ENCODE data around the gene SORCS1. TPM values are rescaled to one million over a fixed set of nuclear protein-coding genes. Genes with fewer than 3 reads are reported as not detected.

Gene SORCS1
- total RNA-seq, 2 experiments from 2014 or later: not detected

- no peak overlapping the region for H3K27ac Mint-ChIP-seq
Measured at GRCh38 chr10:107092321-107092720, 72.2 kb downstream of the SORCS1 start.

GRCh38 chr10:107091126-107091525 lies 73.4 kb downstream of the SORCS1 start:
- Mint-ChIP-seq H3K36me3 (ENCODE audit: low read depth) (no peaks in the 10 kb centered on the region), H3K4me1 (no peaks in the 10 kb centered on the region), H3K27me3 (no peaks in the 10 kb centered on the region), H3K9me3 (peaks cover 3% of the 10 kb centered on the region), H3K27ac (no peak overlapping the region), H3K4me3 (no peak overlapping the region)
- DNase-seq: no peak
- ChIA-PET POLR2A (interaction anchor here (0.6 kb wide), 1 partner anchor 28 kb away, joined by 3 read pairs; no protein-coding TSS in a partner anchor), CTCF (no interaction called here)

More at GRCh38 chr10:107092321-107092720, 72.2 kb downstream of the SORCS1 start:
- no peak for DNase-seq
- Mint-ChIP-seq H3K4me1 (no peaks in the 10 kb centered on the region), H3K9me3 (peaks cover 3% of the 10 kb centered on the region), H3K4me3 (no peak overlapping the region), H3K36me3 (ENCODE audit: low read depth) (no peaks in the 10 kb centered on the region), H3K27me3 (no peaks in the 10 kb centered on the region)
- CTCF ChIA-PET: no interaction called here
- POLR2A ChIA-PET: interaction anchor here (0.5 kb wide), 1 partner anchor 14 kb away, joined by 3 read pairs; no protein-coding TSS in a partner anchor

GRCh38 chr10:107085665-107086525 lies 78.6 kb downstream of the SORCS1 start:
- no peaks in the 10 kb centered on the region for H3K4me1 Mint-ChIP-seq
- ChIA-PET POLR2A (no interaction called here), CTCF (no interaction called here)
- no peak overlapping the region for H3K27ac Mint-ChIP-seq
- no peaks in the 10 kb centered on the region for H3K36me3 Mint-ChIP-seq (ENCODE audit: low read depth)
- no peak overlapping the region for H3K4me3 Mint-ChIP-seq
- peaks cover 7% of the 10 kb centered on the region for H3K9me3 Mint-ChIP-seq
- H3K27me3 Mint-ChIP-seq: no peaks in the 10 kb centered on the region
- DNase-seq: no peak

GRCh38 chr10:107083388-107084009 lies 81.0 kb downstream of the SORCS1 start:
- POLR2A ChIA-PET: no interaction called here
- H3K4me1 Mint-ChIP-seq: no peaks in the 10 kb centered on the region

GRCh38 chr10:107081644-107082043 lies 82.9 kb downstream of the SORCS1 start:
- Mint-ChIP-seq H3K4me1 (no peaks in the 10 kb centered on the region), H3K36me3 (ENCODE audit: low read depth) (no peaks in the 10 kb centered on the region), H3K9me3 (peaks cover 7% of the 10 kb centered on the region), H3K27ac (no peak overlapping the region), H3K27me3 (no peaks in the 10 kb centered on the region), H3K4me3 (no peak overlapping the region)
- ChIA-PET CTCF (no interaction called here), POLR2A (no interaction called here)
- DNase-seq: no peak

More at GRCh38 chr10:107083388-107084009, 81.0 kb downstream of the SORCS1 start:
- H3K27ac Mint-ChIP-seq: no peak overlapping the region
- no peaks in the 10 kb centered on the region for H3K36me3 Mint-ChIP-seq (ENCODE audit: low read depth)
- CTCF ChIA-PET: interaction anchor here (0.7 kb wide), 1 partner anchor 1168 kb away, joined by 3 read pairs; no protein-coding TSS in a partner anchor
- peaks cover 7% of the 10 kb centered on the region for H3K9me3 Mint-ChIP-seq
- no peaks in the 10 kb centered on the region for H3K27me3 Mint-ChIP-seq
- no peak for DNase-seq
- no peak overlapping the region for H3K4me3 Mint-ChIP-seq

GRCh38 chr10:107075117-107075516 lies 89.4 kb downstream of the SORCS1 start:
- ChIA-PET CTCF (no interaction called here), POLR2A (no interaction called here)
- no peaks in the 10 kb centered on the region for H3K27me3 Mint-ChIP-seq
- no peaks in the 10 kb centered on the region for H3K36me3 Mint-ChIP-seq (ENCODE audit: low read depth)
- H3K4me3 Mint-ChIP-seq: no peak overlapping the region
- DNase-seq: no peak
- H3K4me1 Mint-ChIP-seq: no peaks in the 10 kb centered on the region
- H3K27ac Mint-ChIP-seq: no peak overlapping the region
- H3K9me3 Mint-ChIP-seq: no peaks in the 10 kb centered on the region

GRCh38 chr10:107072786-107073185 lies 91.7 kb downstream of the SORCS1 start:
- H3K36me3 Mint-ChIP-seq (ENCODE audit: low read depth): no peaks in the 10 kb centered on the region
- POLR2A ChIA-PET: interaction anchor here (0.6 kb wide), 1 partner anchor 27 kb away, joined by 3 read pairs; no protein-coding TSS in a partner anchor
- CTCF ChIA-PET: no interaction called here
- H3K9me3 Mint-ChIP-seq: no peaks in the 10 kb centered on the region
- no peaks in the 10 kb centered on the region for H3K4me1 Mint-ChIP-seq
- H3K27ac Mint-ChIP-seq: no peak overlapping the region
- no peaks in the 10 kb centered on the region for H3K27me3 Mint-ChIP-seq
- no peak overlapping the region for H3K4me3 Mint-ChIP-seq
- DNase-seq: no peak

- H3K27me3 Mint-ChIP-seq: no peaks in the 10 kb centered on the region
- no peaks in the 10 kb centered on the region for H3K9me3 Mint-ChIP-seq
- H3K36me3 Mint-ChIP-seq (ENCODE audit: low read depth): no peaks in the 10 kb centered on the region
- POLR2A ChIA-PET: interaction anchor here (0.6 kb wide), 1 partner anchor 27 kb away, joined by 3 read pairs; no protein-coding TSS in a partner anchor
- H3K27ac Mint-ChIP-seq: no peak overlapping the region
- no peak for DNase-seq
- no peak overlapping the region for H3K4me3 Mint-ChIP-seq
- CTCF ChIA-PET: no interaction called here
- no peaks in the 10 kb centered on the region for H3K4me1 Mint-ChIP-seq
Measured at GRCh38 chr10:107072028-107072427, 92.5 kb downstream of the SORCS1 start.

- Mint-ChIP-seq H3K4me1 (no peaks in the 10 kb centered on the region), H3K36me3 (ENCODE audit: low read depth) (no peaks in the 10 kb centered on the region), H3K27ac (no peak overlapping the region), H3K27me3 (no peaks in the 10 kb centered on the region), H3K4me3 (no peak overlapping the region), H3K9me3 (no peaks in the 10 kb centered on the region)
- POLR2A ChIA-PET: no interaction called here
- no peak for DNase-seq
- CTCF ChIA-PET: interaction anchor here (0.7 kb wide), 1 partner anchor 373 kb away, joined by 4 read pairs; no protein-coding TSS in a partner anchor
Measured at GRCh38 chr10:107071301-107071700, 93.2 kb downstream of the SORCS1 start.

GRCh38 chr10:107067843-107068242 lies 96.7 kb downstream of the SORCS1 start:
- POLR2A ChIA-PET: no interaction called here
- DNase-seq: no peak
- no peaks in the 10 kb centered on the region for H3K36me3 Mint-ChIP-seq (ENCODE audit: low read depth)
- H3K4me3 Mint-ChIP-seq: no peak overlapping the region
- CTCF ChIA-PET: no interaction called here
- H3K27me3 Mint-ChIP-seq: no peaks in the 10 kb centered on the region
- no peaks in the 10 kb centered on the region for H3K9me3 Mint-ChIP-seq
- no peaks in the 10 kb centered on the region for H3K4me1 Mint-ChIP-seq
- no peak overlapping the region for H3K27ac Mint-ChIP-seq

- ChIA-PET POLR2A (no interaction called here), CTCF (no interaction called here)
- Mint-ChIP-seq H3K4me3 (no peak overlapping the region), H3K27ac (no peak overlapping the region), H3K4me1 (no peaks in the 10 kb centered on the region), H3K9me3 (no peaks in the 10 kb centered on the region), H3K36me3 (ENCODE audit: low read depth) (no peaks in the 10 kb centered on the region), H3K27me3 (no peaks in the 10 kb centered on the region)
- no peak for DNase-seq
Measured at GRCh38 chr10:107064075-107064474, 100.4 kb downstream of the SORCS1 start.

- ChIA-PET POLR2A (no interaction called here), CTCF (no interaction called here)
- DNase-seq: no peak
- Mint-ChIP-seq H3K9me3 (no peaks in the 10 kb centered on the region), H3K4me1 (no peaks in the 10 kb centered on the region), H3K27ac (no peak overlapping the region), H3K4me3 (no peak overlapping the region), H3K36me3 (ENCODE audit: low read depth) (no peaks in the 10 kb centered on the region), H3K27me3 (no peaks in the 10 kb centered on the region)
Measured at GRCh38 chr10:107059872-107060271, 104.6 kb downstream of the SORCS1 start.

GRCh38 chr10:107059068-107059804 lies 105.3 kb downstream of the SORCS1 start:
- H3K4me1 Mint-ChIP-seq: no peaks in the 10 kb centered on the region
- no peaks in the 10 kb centered on the region for H3K9me3 Mint-ChIP-seq
- no peaks in the 10 kb centered on the region for H3K36me3 Mint-ChIP-seq (ENCODE audit: low read depth)
- POLR2A ChIA-PET: no interaction called here
- H3K27me3 Mint-ChIP-seq: no peaks in the 10 kb centered on the region
- CTCF ChIA-PET: no interaction called here
- DNase-seq: no peak
- H3K4me3 Mint-ChIP-seq: no peak overlapping the region
- H3K27ac Mint-ChIP-seq: no peak overlapping the region
